ENCODE data around the gene RASGRP1. TPM values are rescaled to one million over a fixed set of nuclear protein-coding genes. Genes with fewer than 3 reads are reported as not detected.

Gene RASGRP1
- total RNA-seq, 2 experiments from 2014 or later = 66.6 to 69.7 TPM

DNA sequence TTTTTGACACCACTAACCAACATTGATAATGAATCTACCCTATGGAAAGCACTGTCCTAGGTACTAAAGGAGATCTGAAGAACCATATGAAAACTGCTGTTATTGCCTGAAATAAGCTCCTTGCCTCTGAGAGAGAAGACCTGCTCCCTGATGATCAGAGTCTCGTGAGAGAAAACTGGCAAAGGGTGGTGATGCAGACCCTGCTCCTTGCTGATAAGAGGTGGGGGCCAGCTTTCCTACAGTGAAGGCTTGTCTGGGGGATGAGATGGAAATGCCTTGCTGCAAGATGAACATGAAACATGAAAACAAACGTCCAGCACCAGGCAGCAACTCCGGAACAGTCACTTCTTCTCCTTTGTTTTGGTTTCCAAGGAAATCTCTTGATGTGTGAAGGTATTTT, 31.9 kb downstream of the RASGRP1 start:
- peak overlapping the region; percentile 32 for H3K4me3 Mint-ChIP-seq
- POLR2A ChIA-PET = interaction anchor here (1.0 to 1.7 kb wide), 6 partner anchors 9 to 157 kb away, joined by 3 to 5 read pairs (median 4); no protein-coding TSS in a partner anchor
- H3K27ac Mint-ChIP-seq = peak overlapping the region; percentile 80

DNA sequence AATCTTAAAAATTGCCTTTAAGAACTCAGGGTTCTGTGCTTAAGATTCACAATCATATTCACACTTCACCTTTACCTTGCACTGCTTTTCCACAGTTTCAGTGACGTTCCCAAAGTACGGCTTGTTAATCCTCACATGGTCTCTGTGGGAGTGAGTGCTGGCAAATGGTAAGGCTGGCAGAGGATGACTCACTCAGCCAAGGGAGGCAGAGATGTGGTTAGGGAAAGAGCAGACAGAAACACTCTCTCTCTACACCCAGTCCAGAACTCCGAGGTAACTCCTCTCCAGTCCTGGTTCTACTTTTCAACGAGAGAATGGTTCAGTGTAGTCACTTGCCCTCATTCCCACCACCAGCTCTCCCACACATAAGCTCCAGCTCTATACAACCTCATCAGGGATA, 33.1 kb downstream of the RASGRP1 start:
- DNase-seq = no peak
- ChIA-PET POLR2A (interaction anchor here (0.5 to 1.2 kb wide), 3 partner anchors 26 to 164 kb away, joined by 3 read pairs; no protein-coding TSS in a partner anchor), CTCF (interaction anchor here (0.7 to 3.1 kb wide), 4 partner anchors 10 to 33 kb away, joined by 3 to 7 read pairs (median 5); partner anchors contain the start of gene RASGRP1)
- H3K27me3 Mint-ChIP-seq = no peaks in the 10 kb centered on the region
- H3K4me3 Mint-ChIP-seq = peak overlapping the region; percentile 3
- peaks cover 100% of the 10 kb centered on the region for H3K36me3 Mint-ChIP-seq (ENCODE audit: low read depth)
- TF ChIP-seq, protein P1, sequence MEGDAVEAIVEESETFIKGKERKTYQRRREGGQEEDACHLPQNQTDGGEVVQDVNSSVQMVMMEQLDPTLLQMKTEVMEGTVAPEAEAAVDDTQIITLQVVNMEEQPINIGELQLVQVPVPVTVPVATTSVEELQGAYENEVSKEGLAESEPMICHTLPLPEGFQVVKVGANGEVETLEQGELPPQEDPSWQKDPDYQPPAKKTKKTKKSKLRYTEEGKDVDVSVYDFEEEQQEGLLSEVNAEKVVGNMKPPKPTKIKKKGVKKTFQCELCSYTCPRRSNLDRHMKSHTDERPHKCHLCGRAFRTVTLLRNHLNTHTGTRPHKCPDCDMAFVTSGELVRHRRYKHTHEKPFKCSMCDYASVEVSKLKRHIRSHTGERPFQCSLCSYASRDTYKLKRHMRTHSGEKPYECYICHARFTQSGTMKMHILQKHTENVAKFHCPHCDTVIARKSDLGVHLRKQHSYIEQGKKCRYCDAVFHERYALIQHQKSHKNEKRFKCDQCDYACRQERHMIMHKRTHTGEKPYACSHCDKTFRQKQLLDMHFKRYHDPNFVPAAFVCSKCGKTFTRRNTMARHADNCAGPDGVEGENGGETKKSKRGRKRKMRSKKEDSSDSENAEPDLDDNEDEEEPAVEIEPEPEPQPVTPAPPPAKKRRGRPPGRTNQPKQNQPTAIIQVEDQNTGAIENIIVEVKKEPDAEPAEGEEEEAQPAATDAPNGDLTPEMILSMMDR (IDR thresholded peaks at IDR 0.05) = no peak
- peak overlapping the region; percentile 80 for H3K27ac Mint-ChIP-seq
- no peak overlapping the region for H3K4me3 ChIP-seq (ENCODE audit: low read length)
- peaks cover 99% of the 10 kb centered on the region for H3K4me1 Mint-ChIP-seq (ENCODE audit: low read depth)
- no peaks in the 10 kb centered on the region for H3K9me3 Mint-ChIP-seq
- intact Hi-C loops (cut with DNase I, micrococcal nuclease) = loop anchor here in 1 of 2 experiments (10.0 kb wide), 1 partner anchor 47 kb away; no protein-coding TSS in a partner anchor
- ATAC-seq (ENCODE audit: poor library complexity) = no peak
- peak overlapping the region in 1 of 2 donors; percentile 18 for H3K27ac ChIP-seq (ENCODE audit: low read depth in 1 of 2, low read length in 2 of 2)
- peaks cover 59% of the 10 kb centered on the region for H3K4me1 ChIP-seq (ENCODE audit: insufficient read depth, low read length)
- peaks cover 89% of the 10 kb centered on the region for H3K36me3 ChIP-seq (ENCODE audit: insufficient read depth, low read length)
- no peaks in the 10 kb centered on the region for H3K27me3 ChIP-seq (ENCODE audit: control insufficient read depth in 1 of 2, insufficient read depth in 2 of 2, low read length in 2 of 2)
- no peaks in the 10 kb centered on the region for H3K9me3 ChIP-seq (ENCODE audit: control insufficient read depth in 1 of 2, insufficient read depth in 1 of 2, low read length in 2 of 2)

More for the DNA sequence above, 31.9 kb downstream of the RASGRP1 start:
- ATAC-seq (ENCODE audit: poor library complexity) (no peak), DNase-seq (no peak)
- Histone ChIP-seq H3K4me3 (ENCODE audit: low read length) (no peak overlapping the region), H3K9me3 (ENCODE audit: control insufficient read depth in 1 of 2, insufficient read depth in 1 of 2, low read length in 2 of 2) (no peaks in the 10 kb centered on the region), H3K36me3 (ENCODE audit: insufficient read depth, low read length) (peaks cover 87% of the 10 kb centered on the region), H3K4me1 (ENCODE audit: insufficient read depth, low read length) (peaks cover 69% of the 10 kb centered on the region), H3K27ac (ENCODE audit: low read depth in 1 of 2, low read length in 2 of 2) (peak overlapping the region; percentile 31 to 36), H3K27me3 (ENCODE audit: control insufficient read depth in 1 of 2, insufficient read depth in 2 of 2, low read length in 2 of 2) (no peaks in the 10 kb centered on the region)
- CTCF ChIA-PET = interaction anchor here (0.7 to 3.6 kb wide), 8 partner anchors 10 to 175 kb away, joined by 3 to 20 read pairs (median 4); partner anchors contain the start of gene RASGRP1
- peaks cover 100% of the 10 kb centered on the region for H3K36me3 Mint-ChIP-seq (ENCODE audit: low read depth)
- no peaks in the 10 kb centered on the region for H3K27me3 Mint-ChIP-seq
- intact Hi-C loops (cut with DNase I, micrococcal nuclease) = loop anchor here in 1 of 2 experiments (10.0 kb wide), 1 partner anchor 48 kb away; no protein-coding TSS in a partner anchor
- H3K4me1 Mint-ChIP-seq (ENCODE audit: low read depth) = peaks cover 99% of the 10 kb centered on the region
- TF ChIP-seq, protein P1 (IDR thresholded peaks at IDR 0.05) = no peak
- H3K9me3 Mint-ChIP-seq = no peaks in the 10 kb centered on the region

DNA sequence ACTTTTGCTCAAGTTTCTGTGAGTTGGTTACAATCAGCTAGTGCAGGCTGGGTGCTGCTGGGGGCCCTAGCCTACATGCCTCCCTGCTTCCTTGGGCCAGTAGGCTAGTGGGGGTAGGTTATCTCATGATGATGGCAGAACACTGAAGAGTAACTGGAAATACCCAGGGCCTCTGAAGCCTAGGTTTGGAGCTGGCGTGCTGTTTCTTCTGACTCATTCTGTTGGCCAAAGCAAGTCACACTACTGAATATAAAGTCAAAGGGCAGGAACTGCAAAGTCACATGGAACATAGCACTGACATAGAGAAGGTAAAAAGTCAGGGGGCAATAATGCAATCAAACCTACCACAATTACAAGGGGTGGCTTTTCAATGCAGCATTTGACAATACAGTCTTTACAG, 34.5 kb downstream of the RASGRP1 start:
- H3K27ac ChIP-seq (ENCODE audit: low read depth in 1 of 2, low read length in 2 of 2) = peak overlapping the region in 1 of 2 donors; percentile 6
- H3K4me3 ChIP-seq (ENCODE audit: low read length) = no peak overlapping the region
- H3K4me1 ChIP-seq (ENCODE audit: insufficient read depth, low read length) = peaks cover 48% of the 10 kb centered on the region
- peaks cover 99% of the 10 kb centered on the region for H3K4me1 Mint-ChIP-seq (ENCODE audit: low read depth)
- CTCF ChIA-PET = interaction anchor here (1.0 to 3.1 kb wide), 4 partner anchors 9 to 161 kb away, joined by 3 to 7 read pairs (median 4); partner anchors contain the start of gene RASGRP1
- TF ChIP-seq, protein P1 (IDR thresholded peaks at IDR 0.05) = no peak
- H3K27me3 ChIP-seq (ENCODE audit: control insufficient read depth in 1 of 2, insufficient read depth in 2 of 2, low read length in 2 of 2) = no peaks in the 10 kb centered on the region
- no peaks in the 10 kb centered on the region for H3K9me3 ChIP-seq (ENCODE audit: control insufficient read depth in 1 of 2, insufficient read depth in 1 of 2, low read length in 2 of 2)
- POLR2A ChIA-PET = interaction anchor here (1.2 to 1.3 kb wide), 3 partner anchors 122 to 166 kb away, joined by 3 read pairs; no protein-coding TSS in a partner anchor
- H3K27ac Mint-ChIP-seq = peak overlapping the region; percentile 80
- no peak overlapping the region for H3K4me3 Mint-ChIP-seq
- intact Hi-C loops (cut with DNase I, micrococcal nuclease) = loop anchor here in 1 of 2 experiments (10.0 kb wide), 1 partner anchor 45 kb away; no protein-coding TSS in a partner anchor
- peaks cover 100% of the 10 kb centered on the region for H3K36me3 Mint-ChIP-seq (ENCODE audit: low read depth)
- H3K9me3 Mint-ChIP-seq = no peaks in the 10 kb centered on the region
- peaks cover 89% of the 10 kb centered on the region for H3K36me3 ChIP-seq (ENCODE audit: insufficient read depth, low read length)
- H3K27me3 Mint-ChIP-seq = no peaks in the 10 kb centered on the region
- peak in 3 of 14 experiments; percentile 8 to 30 (median 25) for DNase-seq
- no peak for ATAC-seq (ENCODE audit: poor library complexity)
